H9 (cell line): ENCODE results near the gene MSMB. TPM values are rescaled to one million over a fixed set of nuclear protein-coding genes. Genes with fewer than 3 reads are reported as not detected.

ENCODE experiments used
- DNase-seq: peaks from one replicate; pipeline ENCODE4 v3.0.0-alpha.2; 2017
- H2AFZ ChIP-seq: one replicate; pipeline ENCODE4 v1.6.1; 2013; ENCODE audit warnings: mild to moderate bottlenecking, low read length, control low read depth, moderate library complexity
- H2AK5ac ChIP-seq: 2 replicates; pipeline ENCODE4 v1.6.1; 2013; ENCODE audit warnings: low read length, control low read depth, mixed read lengths; ENCODE audit not compliant: insufficient read length
- H2BK120ac ChIP-seq: one replicate; pipeline ENCODE4 v1.6.1; 2013; ENCODE audit warnings: low read depth, mild to moderate bottlenecking, low read length, control low read depth, inconsistent platforms; ENCODE audit not compliant: poor library complexity, severe bottlenecking
- H2BK12ac ChIP-seq: 2 replicates; pipeline ENCODE4 v1.6.1; 2013; ENCODE audit warnings: low read length, control low read depth, mixed read lengths, low read depth; ENCODE audit not compliant: insufficient read length
- H2BK15ac ChIP-seq: 2 replicates; pipeline ENCODE4 v1.6.1; 2013; ENCODE audit warnings: low read depth, low read length, control low read depth
- H2BK20ac ChIP-seq: one replicate; pipeline ENCODE4 v1.6.1; 2013; ENCODE audit warnings: low read depth, mild to moderate bottlenecking, low read length, control low read depth, inconsistent platforms; ENCODE audit not compliant: poor library complexity, severe bottlenecking
- H2BK5ac ChIP-seq: 2 replicates; pipeline ENCODE4 v1.6.1; 2013; ENCODE audit warnings: low read length, control low read depth, mixed read lengths; ENCODE audit not compliant: insufficient read length
- H3K14ac ChIP-seq: 2 replicates; pipeline ENCODE4 v1.6.1; 2013; ENCODE audit warnings: low read length, control low read depth; ENCODE audit not compliant: insufficient read depth
- H3K18ac ChIP-seq: 2 replicates; pipeline ENCODE4 v1.6.1; 2013; ENCODE audit warnings: low read depth, mild to moderate bottlenecking, mixed read lengths, low read length, control low read depth; ENCODE audit not compliant: insufficient read length
- H3K23ac ChIP-seq: 2 replicates; pipeline ENCODE4 v1.6.1; 2013; ENCODE audit warnings: low read length, control low read depth, mixed read lengths, low read depth; ENCODE audit not compliant: insufficient read length
- H3K23me2 ChIP-seq: 2 replicates; pipeline ENCODE4 v1.6.1; 2013; ENCODE audit warnings: low read depth, mild to moderate bottlenecking, mixed read lengths, low read length, control low read depth; ENCODE audit not compliant: insufficient read length, poor library complexity, severe bottlenecking
- H3K27ac ChIP-seq: 2 replicates; pipeline ENCODE4 v1.5.1; 2013; ENCODE audit warnings: low read length, control low read depth, mixed read lengths, low read depth; ENCODE audit not compliant: insufficient read length
- H3K27me3 ChIP-seq: 2 replicates; pipeline ENCODE4 v1.6.1; 2013; ENCODE audit warnings: low read length, control low read depth, inconsistent platforms; ENCODE audit not compliant: insufficient read depth
- H3K4ac ChIP-seq: 2 replicates; pipeline ENCODE4 v1.6.1; 2013; ENCODE audit warnings: low read depth, mild to moderate bottlenecking, control low read depth, inconsistent platforms, low read length, moderate library complexity
- H3K4me1 ChIP-seq: 2 replicates; pipeline ENCODE4 v1.6.1; 2013; ENCODE audit warnings: low read length, control low read depth, inconsistent platforms; ENCODE audit not compliant: insufficient read depth
- H3K4me2 ChIP-seq: 2 replicates; pipeline ENCODE4 v1.6.1; 2013; ENCODE audit warnings: low read length, control low read depth, mixed read lengths; ENCODE audit not compliant: insufficient read length, insufficient read depth
- H3K56ac ChIP-seq: 2 replicates; pipeline ENCODE4 v1.6.1; 2013; ENCODE audit warnings: low read depth, mild to moderate bottlenecking, mixed read lengths, low read length, control low read depth; ENCODE audit not compliant: insufficient read length
- H3K79me1 ChIP-seq: 2 replicates; pipeline ENCODE4 v1.6.1; 2013; ENCODE audit warnings: low read depth, mild to moderate bottlenecking, moderate library complexity, low read length, control low read depth, inconsistent platforms; ENCODE audit not compliant: insufficient read depth, poor library complexity, severe bottlenecking
- H3K79me2 ChIP-seq: 2 replicates; pipeline ENCODE4 v1.6.1; 2013; ENCODE audit warnings: low read length, control low read depth, inconsistent platforms; ENCODE audit not compliant: insufficient read depth
- H3K9ac ChIP-seq: 2 replicates; pipeline ENCODE4 v1.6.1; 2013; ENCODE audit warnings: low read length, control low read depth, mixed read lengths; ENCODE audit not compliant: insufficient read length; ENCODE audit errors: extremely low read depth
- H3K9me3 ChIP-seq: one replicate; pipeline ENCODE4 v1.6.1; 2013; ENCODE audit warnings: low read depth, low read length, inconsistent platforms; ENCODE audit not compliant: control insufficient read depth
- H3T11ph ChIP-seq: one replicate; pipeline ENCODE4 v1.6.1; 2013; ENCODE audit warnings: mild to moderate bottlenecking, low read length, control low read depth, inconsistent platforms
- H4K20me1 ChIP-seq: one replicate; pipeline ENCODE4 v1.6.1; 2013; ENCODE audit not compliant: control insufficient read depth, insufficient read length, insufficient read depth
- H4K5ac ChIP-seq: 2 replicates; pipeline ENCODE4 v1.6.1; 2013; ENCODE audit warnings: low read depth, mild to moderate bottlenecking, mixed read lengths, low read length, control low read depth; ENCODE audit not compliant: insufficient read length
- H4K8ac ChIP-seq: replicated peaks from 2 replicates; pipeline ENCODE4 v1.6.1; 2013; ENCODE audit warnings: low read length, control low read depth, mixed read lengths, low read depth; ENCODE audit not compliant: insufficient read length
- H4K91ac ChIP-seq: 2 replicates; pipeline ENCODE4 v1.6.1; 2013; ENCODE audit warnings: low read depth, mild to moderate bottlenecking, moderate library complexity, mixed read lengths, low read length, control low read depth; ENCODE audit not compliant: insufficient read length
- H3K27ac Mint-ChIP-seq, 3 experiments: 2 replicates in 2 of 3; 3 replicates in 1 of 3; pipeline ENCODE4 v1.8.0; 2020 to 2021; ENCODE audit warnings: mixed read lengths in 3 of 3, mild to moderate bottlenecking in 1 of 3, moderate library complexity in 1 of 3
- H3K27me3 Mint-ChIP-seq: 2 replicates; pipeline ENCODE4 v1.8.0; 2021; ENCODE audit warnings: low read depth, mild to moderate bottlenecking, moderate library complexity, mixed read lengths
- H3K36me3 Mint-ChIP-seq, 3 experiments: 2 replicates in 2 of 3; 3 replicates in 1 of 3; pipeline ENCODE4 v1.8.0; 2020 to 2021; ENCODE audit warnings: low read depth in 3 of 3, mixed read lengths in 3 of 3; ENCODE audit not compliant: insufficient read depth in 1 of 3
- H3K4me1 Mint-ChIP-seq, 2 experiments: 2 replicates each; pipeline ENCODE4 v1.8.0; 2020; ENCODE audit warnings: mixed read lengths in 2 of 2
- H3K4me3 Mint-ChIP-seq, 2 experiments: 2 replicates in 1 of 2; 3 replicates in 1 of 2; pipeline ENCODE4 v1.8.0; 2020 to 2021; ENCODE audit warnings: mild to moderate bottlenecking in 2 of 2, mixed read lengths in 2 of 2, moderate library complexity in 1 of 2
- H3K9me3 Mint-ChIP-seq, 2 experiments: 2 replicates in 1 of 2; 3 replicates in 1 of 2; pipeline ENCODE4 v1.8.0; 2020; ENCODE audit warnings: mild to moderate bottlenecking in 2 of 2, mixed read lengths in 2 of 2, moderate library complexity in 1 of 2
- WGBS: extraction: QIAGEN DNeasy Blood & Tissue Kit; methylation state at CpG from one replicate; pipeline ENCODE4 v1.1.7; 2013; ENCODE audit warnings: missing lambda C conversion rate, low lambda C conversion rate, mixed read lengths; ENCODE audit not compliant: insufficient read length; ENCODE audit errors: extremely low coverage; 5-methylcytosine and 5-hydroxymethylcytosine counted together
- long read RNA-seq: library from polyadenylated mRNA; unstranded; transcript quantifications from one replicate; pipeline ENCODE4 v2.0.0, GENCODE V29; 2020
- total RNA-seq: library from RNA; stranded (reverse); gene quantifications from 2 replicates; pipeline ENCODE4 v1.2.1, GENCODE V29; 2021
- TF ChIP-seq, protein P1 (sequence below): fragments of 200-600 bp; sonication (generic); conservative IDR thresholded peaks from 3 replicates; pipeline ENCODE4 v1.8.0; 2021; ENCODE audit warnings: antibody characterized with exemption, mild to moderate bottlenecking

Gene MSMB, protein sequence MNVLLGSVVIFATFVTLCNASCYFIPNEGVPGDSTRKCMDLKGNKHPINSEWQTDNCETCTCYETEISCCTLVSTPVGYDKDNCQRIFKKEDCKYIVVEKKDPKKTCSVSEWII
- not detected in 2 replicates for total RNA-seq
- long read RNA-seq = 0 reads

DNA sequence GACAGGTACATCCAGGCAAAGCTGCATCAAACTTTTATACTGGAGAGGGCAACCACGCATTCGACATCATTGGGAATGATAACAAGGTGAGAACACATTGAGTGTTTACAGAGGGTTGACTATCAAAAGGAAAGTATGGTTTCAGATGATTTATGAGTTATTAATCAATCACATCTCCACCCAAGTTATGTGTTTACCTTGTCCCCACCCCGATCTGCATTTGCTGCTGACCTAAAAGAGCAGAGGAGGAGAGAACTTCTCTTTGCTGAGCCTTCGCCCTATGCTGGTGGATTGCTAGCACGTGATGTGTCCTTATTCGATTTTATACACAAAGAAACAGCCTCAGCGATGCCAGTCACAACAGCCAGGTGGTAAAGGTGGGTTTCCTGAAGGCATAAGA, at the start of gene MSMB:
Gene MSMB (minus strand): TSS at position 9 of the 400 bp plus-strand sequence. CDS start 32 bp downstream, outside the sequence.
- Mint-ChIP-seq H3K27ac (no peak within 1 kb of the TSS), H3K4me1 (peaks cover 13 to 17% of the 10 kb centered on the region in 2 experiments)
- no peaks in the 10 kb centered on the region for H3K79me1 ChIP-seq

More for the DNA sequence above, at the start of gene MSMB:
- no peak within 1 kb of the TSS for H3K4me2 ChIP-seq
- no peak within 1 kb of the TSS for H3K27ac ChIP-seq
- no peak within 1 kb of the TSS for H4K91ac ChIP-seq
- H3K56ac ChIP-seq = no peak within 1 kb of the TSS
- H3K9ac ChIP-seq = no peak within 1 kb of the TSS
- no peaks in the 10 kb centered on the region for H3K27me3 ChIP-seq
- TF ChIP-seq, protein P1, sequence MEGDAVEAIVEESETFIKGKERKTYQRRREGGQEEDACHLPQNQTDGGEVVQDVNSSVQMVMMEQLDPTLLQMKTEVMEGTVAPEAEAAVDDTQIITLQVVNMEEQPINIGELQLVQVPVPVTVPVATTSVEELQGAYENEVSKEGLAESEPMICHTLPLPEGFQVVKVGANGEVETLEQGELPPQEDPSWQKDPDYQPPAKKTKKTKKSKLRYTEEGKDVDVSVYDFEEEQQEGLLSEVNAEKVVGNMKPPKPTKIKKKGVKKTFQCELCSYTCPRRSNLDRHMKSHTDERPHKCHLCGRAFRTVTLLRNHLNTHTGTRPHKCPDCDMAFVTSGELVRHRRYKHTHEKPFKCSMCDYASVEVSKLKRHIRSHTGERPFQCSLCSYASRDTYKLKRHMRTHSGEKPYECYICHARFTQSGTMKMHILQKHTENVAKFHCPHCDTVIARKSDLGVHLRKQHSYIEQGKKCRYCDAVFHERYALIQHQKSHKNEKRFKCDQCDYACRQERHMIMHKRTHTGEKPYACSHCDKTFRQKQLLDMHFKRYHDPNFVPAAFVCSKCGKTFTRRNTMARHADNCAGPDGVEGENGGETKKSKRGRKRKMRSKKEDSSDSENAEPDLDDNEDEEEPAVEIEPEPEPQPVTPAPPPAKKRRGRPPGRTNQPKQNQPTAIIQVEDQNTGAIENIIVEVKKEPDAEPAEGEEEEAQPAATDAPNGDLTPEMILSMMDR = no peak
- no peak within 1 kb of the TSS for H4K5ac ChIP-seq
- no peak within 1 kb of the TSS for H3K18ac ChIP-seq
- no peaks in the 10 kb centered on the region for H3K9me3 ChIP-seq
- no peak within 1 kb of the TSS for H2BK15ac ChIP-seq
- H3K4me1 ChIP-seq = no peaks in the 10 kb centered on the region; the same call in 1 of the 2 replicates
- no peaks in the 10 kb centered on the region for H3K23me2 ChIP-seq
- H3K27me3 Mint-ChIP-seq = peaks cover 4% of the 10 kb centered on the region; the same call in 1 of the 2 replicates
- no peaks in the 10 kb centered on the region for H3K79me2 ChIP-seq
- no peaks in the 10 kb centered on the region for H4K20me1 ChIP-seq
- no peak within 1 kb of the TSS for H2BK12ac ChIP-seq
- H2AK5ac ChIP-seq = no peak within 1 kb of the TSS
- H3K36me3 Mint-ChIP-seq = no peaks in the 10 kb centered on the region
- no peak within 1 kb of the TSS for H3K14ac ChIP-seq
- H3T11ph ChIP-seq = no peak within 1 kb of the TSS
- H3K9me3 Mint-ChIP-seq = no peaks in the 10 kb centered on the region
- WGBS = no CpG with 5 or more reads among the region's 7 CpGs
- no peak for DNase-seq
- H3K23ac ChIP-seq = no peak within 1 kb of the TSS
- no peak within 1 kb of the TSS for H3K4me3 Mint-ChIP-seq
- H2BK20ac ChIP-seq = no peak within 1 kb of the TSS
- H2BK5ac ChIP-seq = no peak within 1 kb of the TSS
- no peak within 1 kb of the TSS for H3K4ac ChIP-seq
- H2BK120ac ChIP-seq = no peak within 1 kb of the TSS
- no peak within 1 kb of the TSS for H2AFZ ChIP-seq
- no peak within 1 kb of the TSS for H4K8ac ChIP-seq
